WI38 (cell line): Measurements from ENCODE around the gene DHX34.
"Not testable (repeated sequence)": the region's sequence is repeated elsewhere in the genome, so short reads cannot be mapped to it uniquely, and the experiment has no call there.

Experiments used
- H3K4me3 ChIP-seq: 2 replicates; pipeline ENCODE4 v1.5.1; 2011; ENCODE audit warnings: low read depth, mild to moderate bottlenecking, control low read depth, low read length
- TF ChIP-seq, protein P1 (sequence below): IDR thresholded peaks from 2 replicates; pipeline ENCODE4 v1.5.1; 2012; ENCODE audit warnings: low read depth, mild to moderate bottlenecking, control low read depth, low read length

Gene DHX34

GRCh38 chr19:47348819-47349795 lies at the start of gene DHX34:
DHX34 (plus strand) TSS chr19:47349315; CDS start chr19:47353031, 3,716 bp downstream.
- TF ChIP-seq, protein P1, sequence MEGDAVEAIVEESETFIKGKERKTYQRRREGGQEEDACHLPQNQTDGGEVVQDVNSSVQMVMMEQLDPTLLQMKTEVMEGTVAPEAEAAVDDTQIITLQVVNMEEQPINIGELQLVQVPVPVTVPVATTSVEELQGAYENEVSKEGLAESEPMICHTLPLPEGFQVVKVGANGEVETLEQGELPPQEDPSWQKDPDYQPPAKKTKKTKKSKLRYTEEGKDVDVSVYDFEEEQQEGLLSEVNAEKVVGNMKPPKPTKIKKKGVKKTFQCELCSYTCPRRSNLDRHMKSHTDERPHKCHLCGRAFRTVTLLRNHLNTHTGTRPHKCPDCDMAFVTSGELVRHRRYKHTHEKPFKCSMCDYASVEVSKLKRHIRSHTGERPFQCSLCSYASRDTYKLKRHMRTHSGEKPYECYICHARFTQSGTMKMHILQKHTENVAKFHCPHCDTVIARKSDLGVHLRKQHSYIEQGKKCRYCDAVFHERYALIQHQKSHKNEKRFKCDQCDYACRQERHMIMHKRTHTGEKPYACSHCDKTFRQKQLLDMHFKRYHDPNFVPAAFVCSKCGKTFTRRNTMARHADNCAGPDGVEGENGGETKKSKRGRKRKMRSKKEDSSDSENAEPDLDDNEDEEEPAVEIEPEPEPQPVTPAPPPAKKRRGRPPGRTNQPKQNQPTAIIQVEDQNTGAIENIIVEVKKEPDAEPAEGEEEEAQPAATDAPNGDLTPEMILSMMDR: peak; percentile 89

DNA sequence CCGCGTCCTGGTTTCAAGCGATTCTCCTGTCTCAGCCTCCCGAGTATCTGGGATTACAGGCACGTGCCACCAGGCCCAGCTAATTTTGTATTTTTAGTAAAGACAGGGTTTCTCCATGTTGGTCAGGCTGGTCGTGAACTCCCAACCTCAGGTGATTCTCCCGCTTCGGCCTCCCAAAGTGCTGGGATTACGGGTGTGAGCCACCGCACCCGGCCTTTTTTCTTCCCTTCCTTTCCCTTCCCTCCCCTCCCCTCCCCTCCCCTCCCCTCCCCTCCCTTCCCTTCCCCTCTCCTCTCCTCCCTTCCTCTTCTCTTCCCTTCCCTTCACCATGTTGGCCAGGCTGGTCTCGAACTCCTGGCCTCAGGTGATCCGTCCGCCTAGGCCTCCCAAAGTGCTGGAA lies 48.2 kb upstream of the DHX34 start:
- not testable (repeated sequence) for H3K4me3 ChIP-seq

More at GRCh38 chr19:47348819-47349795, at the start of gene DHX34:
- H3K4me3 ChIP-seq: peak within 1 kb of the TSS; percentile 93

GRCh38 chr19:47302249-47302648 lies 46.9 kb upstream of the DHX34 start:
- no peak overlapping the region for H3K4me3 ChIP-seq

GRCh38 chr19:47303966-47304365 lies 45.1 kb upstream of the DHX34 start:
- H3K4me3 ChIP-seq: no peak overlapping the region
- TF ChIP-seq, protein P1: no peak

More at GRCh38 chr19:47302249-47302648, 46.9 kb upstream of the DHX34 start:
- TF ChIP-seq, protein P1: no peak

DNA sequence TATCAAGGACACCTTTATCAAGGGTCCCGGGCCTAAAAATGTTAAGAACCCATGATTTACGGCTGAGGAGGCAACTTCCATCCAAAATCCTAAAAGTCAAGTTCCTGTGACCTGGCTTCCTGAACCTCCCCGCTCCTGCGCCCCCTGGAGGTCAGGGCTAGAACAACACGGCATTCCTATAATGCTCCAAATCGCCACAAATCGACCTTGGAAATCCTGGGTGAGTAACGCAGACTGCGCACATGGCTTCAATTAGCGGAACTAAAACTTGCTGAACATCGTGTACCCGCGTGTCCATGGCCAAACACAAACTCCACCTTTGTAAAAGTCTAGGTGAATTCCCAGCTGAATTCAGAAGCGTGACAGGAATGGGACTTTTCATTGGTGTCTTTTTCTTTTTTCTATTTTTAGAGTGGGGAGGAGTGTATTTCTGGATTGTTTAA lies 43.8 kb upstream of the DHX34 start:
- TF ChIP-seq, protein P1: peak; percentile 94
- H3K4me3 ChIP-seq: peak overlapping the region; percentile 38

DNA sequence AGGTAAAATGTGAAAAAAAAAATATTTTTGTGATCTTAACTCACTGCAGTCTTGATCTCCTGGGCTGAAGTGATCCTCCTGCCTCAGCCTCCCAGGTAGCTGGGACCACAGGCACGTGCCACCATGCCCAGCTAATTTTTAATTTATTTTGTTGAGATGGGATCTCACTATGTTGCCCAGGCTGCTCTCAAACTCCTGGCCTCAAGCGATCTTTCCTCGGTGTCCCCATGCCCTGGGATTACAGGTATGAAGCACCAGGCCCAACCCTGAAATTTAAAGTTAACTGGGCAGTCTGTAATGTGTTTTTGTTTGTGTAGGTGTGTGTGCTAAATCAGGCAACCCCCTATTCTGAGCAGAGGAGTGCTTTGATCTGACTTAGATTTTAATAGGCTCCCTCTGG lies 42.8 kb upstream of the DHX34 start:
- TF ChIP-seq, protein P1: no peak
- H3K4me3 ChIP-seq: no peak overlapping the region

DNA sequence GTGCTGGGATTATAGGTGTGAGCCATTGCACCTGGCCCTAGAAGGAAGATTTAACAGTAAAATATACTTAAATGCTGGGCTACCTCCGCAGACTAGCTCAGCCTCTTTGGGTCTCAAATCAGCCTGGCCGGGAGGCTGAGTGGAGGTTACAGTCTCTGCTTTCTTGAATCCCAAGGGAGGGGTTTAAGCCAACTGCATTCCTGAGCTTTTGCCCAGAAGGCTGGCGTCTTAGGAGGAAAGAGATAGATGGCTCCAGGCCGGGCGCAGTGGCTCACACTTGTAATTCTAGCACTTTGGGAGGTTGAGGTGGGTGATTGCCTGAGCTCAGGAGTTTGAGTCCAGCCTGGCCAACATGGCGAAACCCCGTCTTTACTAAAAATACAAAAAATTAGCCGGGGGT lies 40.1 kb upstream of the DHX34 start:
- H3K4me3 ChIP-seq: no peak overlapping the region
- TF ChIP-seq, protein P1: no peak
